Stimulated activated naive CD4-positive, alpha-beta T cell treated with Interleukin-2 at 50 U/mL for 16 hours (primary cell): ENCODE results near the gene BAG1.

ENCODE experiments used
- DNase-seq: peaks from one replicate; lab custom pipeline; 2025; lab: John Stamatoyannopoulos, UW

BAG1 gene

DNA sequence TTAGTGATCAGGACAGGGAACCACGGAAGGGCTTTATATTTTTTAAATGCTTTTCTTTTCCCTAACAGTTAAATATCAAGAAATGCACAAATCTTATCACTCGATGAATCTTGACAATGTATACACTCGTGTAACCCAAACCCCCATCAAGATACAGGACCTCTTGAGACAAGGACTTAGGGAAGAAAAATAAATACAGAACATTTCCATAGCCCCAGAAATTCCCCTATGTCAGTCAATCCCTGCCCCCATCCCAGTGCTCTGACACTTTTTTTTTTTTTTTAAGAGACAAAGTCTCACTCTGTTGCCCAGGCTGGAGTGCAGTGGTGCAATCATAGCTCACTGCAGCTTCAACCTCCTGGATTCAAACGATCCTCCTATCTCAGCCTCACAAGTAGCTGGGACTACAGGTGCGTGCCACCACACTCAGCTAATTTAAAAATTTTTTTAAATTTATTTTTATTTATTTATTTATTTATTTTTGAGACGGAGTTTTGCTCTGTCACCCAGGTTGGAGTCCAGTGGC, 21.8 kb downstream of the BAG1 start:
- DNase-seq, result no peak

DNA sequence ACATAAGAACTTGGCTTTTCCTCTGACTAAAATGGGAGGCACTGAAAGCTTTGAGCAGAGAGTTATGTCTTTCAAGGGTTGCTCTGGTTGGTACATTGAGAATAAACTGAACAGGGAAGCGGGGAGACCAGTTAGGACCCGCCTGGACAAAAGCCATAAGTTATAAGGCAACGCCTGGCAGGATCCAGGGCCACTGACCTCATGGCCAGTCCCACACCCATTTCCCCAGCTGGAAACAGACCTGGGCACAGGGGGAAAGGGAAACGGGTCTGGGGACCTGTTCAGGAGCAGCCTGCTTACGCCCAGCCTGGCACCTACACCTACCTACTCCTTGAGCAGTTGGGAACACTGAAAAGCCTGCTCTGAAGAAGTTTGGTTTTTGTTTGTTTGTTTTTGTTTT, 23.2 kb downstream of the BAG1 start:
- no peak for DNase-seq

DNA sequence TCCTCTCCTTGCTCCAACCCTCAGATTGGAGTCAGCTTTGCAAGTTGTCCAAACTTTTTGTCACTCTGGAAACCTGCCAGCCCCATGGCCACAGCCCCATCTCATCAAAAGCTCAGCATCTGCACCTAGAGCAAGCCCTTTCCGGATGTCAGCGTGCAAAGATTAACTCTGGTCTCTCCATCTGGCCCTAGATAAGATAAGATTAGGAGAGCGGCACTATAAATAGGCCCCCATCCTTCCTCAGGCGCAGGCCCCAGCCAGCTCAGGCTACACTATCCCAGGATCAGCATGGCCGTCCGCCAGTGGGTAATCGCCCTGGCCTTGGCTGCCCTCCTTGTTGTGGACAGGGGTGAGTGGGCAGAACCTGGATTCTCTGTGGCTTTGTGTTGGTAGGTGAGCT, 24.6 kb downstream of the BAG1 start, which contains the start of gene SPINK4:
TSS of gene SPINK4 (plus strand) at position 247 of the 400 bp plus-strand sequence. CDS start at position 289, 42 bp downstream.
- DNase-seq, result no peak

DNA sequence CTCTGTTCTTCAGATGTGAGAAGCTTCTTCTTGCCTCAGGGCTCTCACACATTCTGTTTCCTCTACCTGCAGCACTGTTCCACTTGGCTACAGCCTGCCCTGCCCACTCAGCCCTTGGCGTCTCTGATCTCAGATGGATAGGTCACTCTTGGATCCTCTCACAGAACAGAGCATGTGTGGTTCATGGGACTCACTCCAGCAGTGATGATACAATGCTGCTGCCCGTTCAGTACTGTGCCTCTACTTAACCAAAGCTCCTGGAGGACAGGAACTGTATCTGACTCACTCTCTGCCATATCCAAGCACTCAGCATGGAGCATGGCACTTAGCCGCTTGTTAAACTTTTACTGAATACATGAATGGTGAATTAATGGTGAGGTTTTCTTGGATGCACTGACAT, 27.9 kb downstream of the BAG1 start:
- no peak for DNase-seq

DNA sequence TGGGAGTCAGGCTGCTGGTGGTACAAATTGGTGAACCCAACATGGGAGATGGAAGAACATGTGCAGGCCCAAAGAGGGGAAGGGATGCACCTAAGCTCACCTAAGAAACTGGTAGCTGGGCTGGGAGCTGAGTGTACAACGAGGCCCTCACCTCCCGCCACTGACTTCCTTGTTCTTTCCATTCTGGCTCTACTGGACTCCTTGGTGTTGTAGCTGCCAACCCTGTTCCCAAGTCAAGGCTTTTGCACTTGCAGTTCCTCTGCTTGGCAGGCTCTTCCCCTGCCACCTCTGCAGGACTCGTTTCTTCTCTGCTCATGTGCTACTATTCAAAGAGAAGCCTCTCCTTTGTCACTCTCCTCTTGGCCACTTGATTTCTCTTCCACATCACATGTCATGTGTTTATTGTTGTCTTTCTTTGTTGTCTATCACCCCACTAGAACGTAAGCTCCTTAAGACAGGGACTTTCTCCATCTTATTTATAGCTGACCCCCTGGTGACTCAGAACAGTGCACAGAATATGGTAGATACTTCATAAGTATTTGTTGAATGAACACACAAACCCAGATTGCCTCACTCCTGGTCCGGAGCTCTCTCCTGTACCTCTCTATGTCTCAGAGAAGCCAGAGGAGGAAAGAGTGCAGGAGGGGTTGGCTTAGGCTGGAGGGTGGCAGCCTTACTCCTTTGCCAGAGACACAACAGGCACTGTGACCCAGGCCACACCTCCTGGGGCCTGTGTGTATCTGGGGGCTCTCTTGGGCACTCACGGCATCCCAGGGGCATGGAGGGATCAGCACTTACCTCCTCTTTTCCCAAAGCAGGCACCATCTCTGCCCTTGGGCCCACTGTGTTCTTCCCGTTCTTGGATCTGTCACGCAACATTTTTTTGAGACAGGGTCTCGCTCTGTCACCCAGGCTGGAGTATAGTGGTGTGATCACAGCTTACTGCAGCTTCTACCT, 29.7 kb downstream of the BAG1 start:
- DNase-seq, result no peak

DNA sequence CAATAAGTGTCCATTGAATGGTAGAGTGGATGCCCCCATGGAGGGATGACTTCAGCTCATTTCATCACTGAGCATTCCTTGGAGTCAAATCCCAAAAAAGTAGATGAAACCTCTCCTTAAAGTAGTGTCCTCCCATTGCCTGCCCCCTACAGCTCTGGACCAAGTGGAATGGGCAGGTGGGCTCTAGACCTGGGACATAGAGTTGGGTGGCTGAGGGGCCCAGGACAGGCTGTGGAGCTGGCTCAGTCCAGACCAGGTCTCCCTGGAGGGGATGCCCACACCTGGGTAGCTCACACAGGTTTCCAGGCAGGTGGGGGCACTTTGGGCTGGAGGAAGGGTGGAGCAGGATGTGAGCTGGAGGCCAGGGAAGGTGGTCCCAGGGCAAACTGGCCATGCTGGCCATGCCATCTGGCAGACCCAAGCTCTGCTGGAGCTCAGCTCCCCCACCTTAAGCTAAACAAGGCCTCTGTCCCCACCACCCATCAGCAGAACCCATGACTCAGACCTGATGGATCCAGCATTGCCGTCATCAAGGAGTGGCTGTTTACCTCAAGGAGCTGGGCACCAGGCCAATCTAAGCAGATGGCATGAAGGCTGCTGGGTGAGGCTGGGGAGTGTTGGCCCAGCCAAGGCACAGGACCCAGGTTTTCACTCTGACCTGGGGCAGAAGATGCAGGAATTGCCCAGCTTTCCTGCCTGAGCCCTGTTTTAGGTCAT, 30.7 kb downstream of the BAG1 start:
- DNase-seq, result no peak

DNA sequence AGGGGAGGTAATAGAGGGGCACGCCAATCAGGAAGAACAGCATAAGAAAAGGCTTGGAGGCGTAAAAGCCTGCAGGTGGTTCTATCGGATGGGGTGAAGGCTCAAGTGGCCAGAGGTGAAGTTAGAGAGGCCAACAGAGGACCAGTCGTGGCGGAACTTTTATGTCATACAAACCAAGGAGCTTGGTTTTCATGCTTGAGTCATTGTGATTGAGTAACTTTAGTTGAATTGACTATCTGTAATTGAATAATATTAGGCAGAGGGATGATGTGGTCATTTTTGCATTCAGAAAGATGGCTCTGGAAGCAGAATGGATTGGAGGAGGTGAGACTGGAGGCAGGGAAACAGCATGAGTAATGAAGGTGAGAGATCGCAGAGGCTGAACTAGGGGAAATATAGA, 31.7 kb downstream of the BAG1 start:
- DNase-seq, result no peak

DNA sequence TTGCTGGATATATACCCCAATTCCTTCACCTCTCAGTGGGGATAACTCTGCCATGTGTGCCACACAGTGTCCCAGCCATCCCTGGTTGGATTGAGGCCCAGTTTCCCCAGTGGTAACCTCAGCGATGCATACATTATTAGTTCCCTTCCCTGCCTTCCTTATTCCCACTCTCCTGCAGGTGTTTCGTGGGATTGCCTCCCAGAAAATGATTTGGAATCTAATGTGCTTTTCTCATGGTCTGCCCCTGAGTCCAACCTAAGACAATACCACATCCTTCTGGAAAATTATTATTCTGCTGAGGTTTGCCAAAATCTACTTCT, 32.9 kb downstream of the BAG1 start:
- DNase-seq, result no peak

DNA sequence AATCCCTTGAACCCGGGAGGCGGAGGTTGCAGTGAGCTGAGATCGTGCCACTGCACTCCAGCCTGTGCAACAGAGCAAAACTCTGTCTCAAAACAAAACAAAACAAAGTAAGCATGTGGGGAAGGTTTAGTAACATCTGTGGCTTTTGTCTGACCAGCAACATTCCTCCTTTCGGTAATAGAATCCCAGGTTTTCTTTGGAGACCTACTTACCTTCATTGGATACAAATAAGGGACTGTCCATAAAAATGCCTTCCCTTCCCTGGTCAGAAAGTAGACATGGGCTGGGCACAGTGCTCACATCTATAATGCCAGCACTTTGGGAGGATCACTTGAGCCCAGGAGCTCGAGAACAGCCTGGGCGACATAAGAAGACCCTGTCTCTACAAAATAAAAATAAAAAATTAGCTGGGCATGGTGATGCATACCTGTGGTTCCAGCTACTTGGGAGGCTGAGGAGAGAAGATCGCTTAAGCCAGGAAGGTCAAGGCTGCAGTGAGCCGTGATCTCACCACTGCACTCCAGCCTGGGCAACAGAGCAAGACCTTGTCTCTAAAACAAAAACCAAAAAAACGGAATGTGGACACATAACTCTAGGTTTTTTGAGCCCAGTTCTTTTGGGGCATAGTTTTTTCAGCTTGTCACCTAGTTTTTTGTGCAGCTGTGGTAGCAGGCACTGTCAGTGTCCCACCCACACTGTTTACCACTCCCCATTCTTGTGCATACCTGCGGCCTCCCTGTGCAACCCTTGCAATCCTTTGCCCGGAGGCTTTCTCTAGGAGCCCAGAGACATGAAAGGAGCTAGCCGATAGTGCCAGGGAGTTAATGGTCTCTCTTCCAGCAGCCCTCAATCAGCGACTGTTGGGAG, 33.5 kb downstream of the BAG1 start:
- DNase-seq, result no peak

DNA sequence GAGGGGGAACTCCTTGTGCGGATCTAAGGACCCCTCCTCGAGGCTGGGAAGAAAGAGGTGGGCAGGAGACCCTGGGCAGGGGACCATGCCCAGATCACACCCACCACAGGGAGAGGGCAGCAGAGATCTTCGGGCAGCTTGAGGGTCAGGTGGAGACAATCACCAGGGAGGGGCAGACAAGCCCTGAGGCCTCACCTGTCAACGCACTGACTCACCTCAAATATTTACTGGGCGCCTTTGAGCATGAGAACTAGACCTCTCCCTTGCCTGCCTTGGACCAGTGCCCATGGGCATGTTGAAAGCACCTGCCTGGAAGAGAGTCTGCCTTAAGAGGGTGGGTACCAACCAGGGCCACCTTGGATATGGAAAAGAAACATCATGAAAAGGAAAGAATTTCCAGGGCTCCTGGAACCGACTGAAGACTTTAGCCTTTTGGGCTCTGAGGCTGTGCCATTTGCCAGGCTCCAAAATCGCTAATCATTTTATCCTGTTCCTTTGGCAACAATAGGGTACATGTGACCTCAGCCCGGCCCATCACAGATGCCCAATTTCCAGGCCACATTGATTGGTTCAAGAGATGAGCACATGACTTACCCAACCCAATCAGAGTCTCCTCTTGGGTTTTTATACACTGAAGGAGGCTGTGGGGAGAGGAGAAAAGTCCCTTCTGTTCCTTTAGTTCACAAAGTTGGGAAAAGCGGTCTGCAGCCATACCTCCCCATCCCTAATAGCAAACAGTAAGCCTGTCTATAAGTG, 35.0 kb downstream of the BAG1 start:
- no peak for DNase-seq

DNA sequence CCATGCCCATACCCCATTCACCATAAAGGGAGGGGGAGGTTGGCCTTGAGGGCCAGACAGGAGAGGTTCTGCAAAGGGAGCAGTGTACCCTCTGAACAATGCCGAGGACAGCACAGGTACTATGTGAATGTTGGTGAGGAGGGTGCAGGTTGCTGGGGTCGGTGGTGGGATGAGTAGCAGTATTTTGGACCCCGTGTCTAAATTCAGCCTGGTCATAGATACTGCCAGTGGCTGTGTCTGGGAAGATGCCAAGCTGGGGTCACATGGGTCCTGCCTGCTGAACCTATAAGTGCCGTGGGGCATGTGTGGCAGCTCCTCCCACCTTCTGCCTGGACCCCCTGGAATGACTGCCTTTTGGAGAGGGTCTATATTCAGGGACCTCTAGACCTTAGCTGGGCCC, 35.9 kb downstream of the BAG1 start:
- no peak for DNase-seq

DNA sequence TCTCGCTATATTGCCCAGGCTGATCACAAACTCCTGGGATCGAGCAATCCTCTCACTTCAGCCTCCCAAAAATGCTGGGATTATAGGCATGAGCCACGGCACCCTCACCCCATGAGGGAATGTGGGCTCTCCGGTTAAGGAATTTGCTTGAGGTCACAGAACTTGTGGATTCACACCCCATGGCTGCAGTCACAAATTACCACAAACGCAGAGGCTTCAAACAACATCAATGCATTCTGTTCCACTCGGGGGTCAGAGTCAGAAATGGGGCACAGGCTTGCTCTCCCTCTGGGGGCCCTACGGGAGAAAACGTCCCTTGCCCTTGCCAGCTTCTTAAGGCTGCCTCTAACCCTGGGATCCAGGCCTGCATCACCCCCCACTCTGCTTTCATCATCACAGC, 36.8 kb downstream of the BAG1 start:
- no peak for DNase-seq

DNA sequence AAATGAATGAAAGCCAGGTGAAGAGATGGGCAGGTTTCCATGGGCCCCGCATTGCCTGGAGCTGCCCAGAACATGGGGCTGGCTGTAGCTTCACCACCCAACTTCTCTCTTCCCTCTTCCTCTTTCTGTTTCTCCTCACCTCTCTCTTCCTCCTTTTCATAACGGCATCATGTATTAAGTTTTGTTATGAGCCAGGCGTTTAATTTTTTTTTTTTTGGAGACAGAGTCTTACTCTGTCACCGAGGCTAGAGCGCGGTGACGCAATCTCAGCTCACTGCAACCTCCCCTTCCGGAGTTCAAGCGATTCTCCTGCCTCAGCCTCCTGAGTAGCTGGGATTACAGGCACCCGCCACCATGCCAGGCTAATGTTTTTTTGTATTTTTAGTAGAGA, 37.5 kb downstream of the BAG1 start:
- DNase-seq, result no peak

DNA sequence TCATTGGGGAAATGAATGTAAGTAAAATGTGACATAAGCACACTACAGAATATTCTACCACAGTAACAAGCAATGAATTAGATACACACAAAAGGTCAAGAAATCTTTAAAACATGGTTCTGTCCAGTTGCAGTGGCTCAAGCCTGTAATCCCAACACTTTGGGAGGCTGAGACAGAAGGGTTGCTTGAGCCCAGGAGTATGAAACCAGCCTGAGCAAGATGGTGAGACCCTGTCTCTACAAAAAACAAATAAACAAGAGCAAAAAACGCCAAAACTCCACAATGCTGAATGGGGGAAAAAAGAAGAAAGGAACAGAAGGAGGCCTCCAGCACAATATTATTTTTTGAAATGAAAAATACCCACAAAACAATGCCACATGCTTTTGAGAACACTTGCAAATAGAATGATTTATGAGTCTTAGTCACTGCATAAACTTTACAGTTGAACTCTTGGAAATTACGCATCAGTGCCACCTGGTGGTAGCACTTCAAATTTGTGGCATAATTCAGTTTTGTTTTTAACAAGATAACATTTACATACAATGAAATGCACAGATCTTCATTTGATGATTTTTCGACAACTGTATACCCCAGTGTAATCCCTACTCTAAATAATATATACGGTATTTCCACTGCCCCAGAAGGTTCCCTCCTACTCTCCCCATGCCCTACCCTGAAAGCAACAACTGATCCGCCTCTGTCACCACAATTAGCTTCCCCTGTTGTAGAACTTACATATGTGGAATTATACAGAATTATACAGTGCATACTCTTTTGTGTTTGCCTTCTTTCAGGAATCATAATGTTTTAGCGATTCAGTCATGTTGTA, 39.0 kb downstream of the BAG1 start:
- DNase-seq, result peak; percentile 40

DNA sequence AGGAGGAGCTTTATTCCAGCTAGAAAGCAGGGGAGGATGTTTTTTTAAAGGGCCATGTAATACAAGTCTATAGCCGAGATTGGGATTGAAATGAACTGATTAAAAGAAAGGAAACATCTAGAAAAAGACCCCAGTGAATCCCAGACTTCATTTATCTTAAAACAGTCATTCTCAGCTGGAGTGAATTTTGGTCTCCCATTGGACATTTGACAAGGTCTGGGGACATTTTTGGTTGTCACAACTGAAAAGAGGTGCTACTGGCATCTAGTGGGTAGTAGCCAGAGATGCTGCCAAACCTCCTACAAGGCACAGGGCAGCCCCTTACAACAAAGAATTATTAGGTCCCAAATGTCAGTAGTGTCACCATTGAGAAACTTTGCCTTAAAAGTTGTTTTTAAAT, 40.8 kb downstream of the BAG1 start:
- no peak for DNase-seq

DNA sequence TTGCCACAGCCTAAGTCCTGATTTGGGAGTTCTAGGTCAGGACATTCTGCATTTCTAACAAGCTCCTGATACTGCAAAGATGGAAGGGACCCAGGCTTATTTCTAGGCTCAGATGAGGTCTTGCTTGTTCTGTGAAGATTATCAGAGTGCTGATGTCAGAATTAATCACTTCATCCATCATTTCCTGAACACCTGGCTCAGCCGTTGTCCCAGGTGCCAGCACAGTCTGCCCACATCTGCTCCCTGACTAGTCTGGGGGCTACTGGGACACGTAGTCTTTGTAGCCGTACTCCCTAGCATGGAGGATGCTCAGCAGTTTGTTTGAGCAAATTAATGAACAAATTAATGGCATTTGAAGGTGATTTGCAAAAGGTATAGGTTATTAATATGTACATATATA, 42.5 kb downstream of the BAG1 start:
- no peak for DNase-seq

DNA sequence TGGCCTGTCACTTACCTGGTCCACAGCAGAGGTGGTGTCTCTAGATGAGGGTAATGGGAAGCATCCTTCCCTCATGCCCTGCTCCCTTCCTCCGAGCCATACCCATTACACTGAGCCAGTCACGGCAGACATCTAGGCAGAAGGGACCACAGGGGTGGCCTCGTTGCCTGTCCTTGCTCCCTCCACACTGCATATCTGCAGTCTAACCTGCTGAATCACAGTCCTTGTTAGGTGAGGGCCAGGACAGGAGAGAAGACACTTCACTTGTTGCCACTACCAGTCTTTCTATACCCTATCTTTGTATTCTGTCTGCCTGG, 43.0 kb downstream of the BAG1 start:
- DNase-seq, result no peak

DNA sequence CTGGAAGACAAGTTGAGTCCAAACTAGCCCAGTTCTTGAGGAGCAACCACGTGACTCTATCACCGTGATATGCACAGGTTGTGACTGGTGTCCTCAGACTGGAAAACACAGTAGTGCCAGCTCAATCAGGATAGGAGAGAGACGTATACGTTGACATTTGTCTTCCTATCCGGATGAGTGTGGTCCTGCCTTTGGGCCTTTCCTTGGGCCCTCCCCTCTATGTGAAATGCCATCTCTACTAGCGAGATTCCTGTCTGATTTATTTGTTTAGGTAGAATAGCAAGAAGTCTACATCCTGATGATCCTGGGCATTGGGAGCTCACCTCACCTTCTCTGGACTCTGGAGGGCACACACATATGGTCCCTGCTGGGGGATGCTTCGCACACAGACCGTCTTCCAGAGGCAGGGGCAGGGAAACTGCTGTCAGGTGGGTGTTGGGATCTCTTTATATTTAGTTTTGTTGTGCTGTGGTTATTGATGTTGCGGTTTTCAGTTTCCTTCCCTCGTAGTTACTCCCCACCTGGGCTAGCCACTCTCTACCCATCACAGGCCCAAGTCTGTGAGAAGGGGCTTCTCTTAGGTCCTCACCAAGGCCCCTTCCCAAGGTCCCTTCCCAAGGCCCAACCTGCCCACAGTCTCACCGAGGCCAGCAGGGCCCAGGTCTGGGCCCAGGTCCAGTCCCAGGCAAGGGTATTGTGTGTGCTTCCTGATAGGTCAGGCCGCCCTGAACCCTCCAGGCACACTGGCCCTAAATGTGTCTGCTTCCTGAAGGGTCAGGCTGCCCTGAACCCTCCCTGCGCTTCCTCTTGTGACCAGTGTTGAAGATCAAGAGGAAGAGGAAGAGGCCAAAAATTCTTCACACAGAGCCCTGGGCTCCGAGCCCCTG, 43.6 kb downstream of the BAG1 start:
- no peak for DNase-seq

DNA sequence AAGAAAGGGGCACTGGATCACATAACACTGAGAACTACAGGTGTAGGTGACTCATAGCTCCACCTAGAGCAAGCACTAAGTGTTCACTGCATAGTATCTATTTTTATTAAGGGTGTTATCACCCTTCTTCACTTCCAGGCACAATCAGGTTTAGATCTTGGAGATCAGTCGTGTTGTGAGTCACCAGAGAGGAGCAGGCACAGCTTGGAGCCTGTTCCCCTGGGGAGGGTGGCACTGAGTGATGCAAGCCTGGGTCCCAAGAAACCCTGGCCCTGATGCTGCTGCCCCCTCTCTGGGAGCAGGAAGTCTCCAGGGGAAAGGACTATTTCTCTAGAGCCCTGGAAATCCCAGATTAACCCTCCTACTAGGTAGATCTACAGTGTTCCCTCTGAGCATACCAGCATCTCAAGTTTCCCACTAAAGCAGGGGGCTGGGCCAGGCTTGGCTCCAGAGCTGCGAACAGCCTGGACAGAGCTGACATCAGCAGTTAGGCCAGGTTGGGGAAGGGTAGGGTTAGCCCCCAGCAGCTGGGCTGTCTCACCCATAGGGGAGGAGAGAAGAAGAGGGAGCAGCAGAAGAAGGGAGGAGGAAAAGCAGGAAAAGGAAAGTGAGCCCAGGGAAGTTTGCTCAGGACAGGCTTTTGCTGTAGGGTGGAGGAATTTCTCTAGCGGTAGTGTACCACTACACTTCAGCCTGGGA, 52.7 kb downstream of the BAG1 start:
- no peak for DNase-seq
